HEK293T (cell line): ENCODE data around the gene HOXA4.
A peak's percentile ranks its signal among the peaks of the same experiment; 100 is the strongest.

Experiments
- ARNT ChIP-seq: fragments of 450-650 bp; IDR thresholded peaks from 2 replicates; pipeline ENCODE4 v1.6.1; 2017; ENCODE audit warnings: mild to moderate bottlenecking
- CTBP1 ChIP-seq: fragments of 450-650 bp; IDR thresholded peaks from 2 replicates; pipeline ENCODE4 v1.6.1; 2016; ENCODE audit warnings: borderline replicate concordance
- ELF4 ChIP-seq: fragments of 450-650 bp; IDR thresholded peaks from 2 replicates; pipeline ENCODE4 v1.6.1; 2017; ENCODE audit warnings: antibody characterized with exemption
- FOXA1 ChIP-seq: fragments of 450-650 bp; IDR thresholded peaks from 2 replicates; pipeline ENCODE4 v1.6.1; 2016; ENCODE audit warnings: mild to moderate bottlenecking
- FOXK2 ChIP-seq: fragments of 450-650 bp; IDR thresholded peaks from 2 replicates; pipeline ENCODE4 v1.6.1; 2016; ENCODE audit warnings: mild to moderate bottlenecking
- FOXM1 ChIP-seq: fragments of 450-650 bp; IDR thresholded peaks from 2 replicates; pipeline ENCODE4 v1.6.1; 2017; ENCODE audit warnings: mild to moderate bottlenecking, borderline replicate concordance
- HDGF ChIP-seq: fragments of 450-650 bp; IDR thresholded peaks from 2 replicates; pipeline ENCODE4 v1.6.1; 2017; ENCODE audit warnings: antibody characterized with exemption, borderline replicate concordance
- L3MBTL2 ChIP-seq: fragments of 450-650 bp; conservative IDR thresholded peaks from 2 replicates; pipeline ENCODE4 v1.6.1; 2016; ENCODE audit warnings: mild to moderate bottlenecking
- LEF1 ChIP-seq: fragments of 450-650 bp; IDR thresholded peaks from 2 replicates; pipeline ENCODE4 v1.6.1; 2017; ENCODE audit warnings: mild to moderate bottlenecking, borderline replicate concordance
- SP1 ChIP-seq: fragments of 450-650 bp; IDR thresholded peaks from 2 replicates; pipeline ENCODE4 v1.6.1; 2017
- SUZ12 ChIP-seq: fragments of 450-650 bp; IDR thresholded peaks from 2 replicates; pipeline ENCODE4 v1.6.1; 2016; ENCODE audit warnings: mild to moderate bottlenecking
- TARDBP ChIP-seq: fragments of 450-650 bp; IDR thresholded peaks from 2 replicates; pipeline ENCODE4 v1.6.1; 2016
- ZNF384 ChIP-seq: fragments of 450-650 bp; IDR thresholded peaks from 2 replicates; pipeline ENCODE4 v1.6.1; 2016
- TF ChIP-seq, protein P1 (sequence below): fragments of 450-650 bp; IDR thresholded peaks from 2 replicates; pipeline ENCODE4 v1.6.1; 2016

DNA sequence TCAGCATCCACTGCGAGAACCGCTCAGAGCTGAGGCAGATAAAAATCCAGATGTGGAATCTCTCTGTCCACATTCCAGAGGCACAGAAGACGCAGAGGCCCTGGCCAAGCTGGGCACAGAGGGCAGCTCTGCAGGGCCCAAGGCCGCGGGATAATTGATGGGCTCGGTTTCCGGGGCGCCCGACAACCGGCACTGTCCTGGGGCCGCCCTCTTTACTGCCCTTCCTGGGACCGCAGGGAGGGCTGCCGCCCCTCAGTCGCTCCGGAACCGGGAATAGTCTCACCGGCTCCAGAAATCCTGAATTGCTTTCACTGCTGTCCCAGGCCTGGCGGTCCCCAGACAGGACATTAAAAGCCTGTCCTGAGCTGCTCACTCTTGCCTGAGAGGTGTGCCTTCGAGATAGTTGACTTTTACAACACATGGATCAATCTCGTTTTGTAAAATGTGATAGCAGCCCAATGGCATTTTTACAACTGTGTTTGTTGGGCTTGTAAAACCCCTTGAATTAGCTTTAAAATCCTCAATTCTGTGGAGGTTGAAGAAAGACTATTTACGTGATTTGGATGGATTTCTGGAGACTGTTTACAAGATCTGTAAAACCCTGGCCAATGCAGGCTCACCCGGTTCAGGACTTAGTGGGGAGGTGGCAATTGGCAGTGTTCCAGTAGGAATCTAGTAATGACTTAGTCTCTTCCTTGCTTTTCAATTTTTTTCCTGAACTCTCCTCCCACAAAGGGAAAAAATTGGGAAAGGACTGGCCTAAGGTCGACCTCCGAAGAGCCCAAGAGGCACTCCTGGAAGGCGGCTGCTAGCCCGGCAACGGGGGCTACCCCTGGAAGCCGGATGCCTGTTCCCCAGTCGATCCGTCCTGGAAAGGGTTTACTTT is 18.4 kb upstream of the HOXA4 start:
- TF ChIP-seq SP1: no peak
- TF ChIP-seq FOXK2: no peak
- no peak for TF ChIP-seq FOXA1
- no peak for TF ChIP-seq HDGF
- TF ChIP-seq, protein P1, sequence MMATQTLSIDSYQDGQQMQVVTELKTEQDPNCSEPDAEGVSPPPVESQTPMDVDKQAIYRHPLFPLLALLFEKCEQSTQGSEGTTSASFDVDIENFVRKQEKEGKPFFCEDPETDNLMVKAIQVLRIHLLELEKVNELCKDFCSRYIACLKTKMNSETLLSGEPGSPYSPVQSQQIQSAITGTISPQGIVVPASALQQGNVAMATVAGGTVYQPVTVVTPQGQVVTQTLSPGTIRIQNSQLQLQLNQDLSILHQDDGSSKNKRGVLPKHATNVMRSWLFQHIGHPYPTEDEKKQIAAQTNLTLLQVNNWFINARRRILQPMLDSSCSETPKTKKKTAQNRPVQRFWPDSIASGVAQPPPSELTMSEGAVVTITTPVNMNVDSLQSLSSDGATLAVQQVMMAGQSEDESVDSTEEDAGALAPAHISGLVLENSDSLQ: peak; percentile 86
- no peak for TF ChIP-seq SUZ12
- TF ChIP-seq TARDBP: no peak
- no peak for TF ChIP-seq ZNF384
- no peak for TF ChIP-seq ELF4
- TF ChIP-seq L3MBTL2: no peak; the same call in 1 of the 2 replicates
- TF ChIP-seq ARNT: peak; percentile 44; the same call in 1 of the 2 replicates
- no peak for TF ChIP-seq FOXM1
- TF ChIP-seq CTBP1: peak; percentile 68; the same call in 1 of the 2 replicates
- no peak for TF ChIP-seq LEF1
